SU-DHL-6 (cell line): ENCODE data around the gene BCKDHB.

ENCODE experiments used
- CTCF ChIP-seq: fragments of 200-600 bp; sonication (generic); IDR thresholded peaks from one replicate; pipeline ENCODE4 v1.5.1; 2017; ENCODE audit warnings: antibody characterized with exemption, mild to moderate bottlenecking, low read length, moderate library complexity; ENCODE audit not compliant: insufficient read depth, poor library complexity, severe bottlenecking
- EZH2phosphoT487 ChIP-seq: fragments of 200-600 bp; sonication (generic), shearing (Covaris generic); conservative IDR thresholded peaks from 2 replicates; pipeline ENCODE4 v1.6.1; 2018; ENCODE audit warnings: mild to moderate bottlenecking, antibody characterized with exemption, low read length, moderate library complexity, mixed read lengths

DNA sequence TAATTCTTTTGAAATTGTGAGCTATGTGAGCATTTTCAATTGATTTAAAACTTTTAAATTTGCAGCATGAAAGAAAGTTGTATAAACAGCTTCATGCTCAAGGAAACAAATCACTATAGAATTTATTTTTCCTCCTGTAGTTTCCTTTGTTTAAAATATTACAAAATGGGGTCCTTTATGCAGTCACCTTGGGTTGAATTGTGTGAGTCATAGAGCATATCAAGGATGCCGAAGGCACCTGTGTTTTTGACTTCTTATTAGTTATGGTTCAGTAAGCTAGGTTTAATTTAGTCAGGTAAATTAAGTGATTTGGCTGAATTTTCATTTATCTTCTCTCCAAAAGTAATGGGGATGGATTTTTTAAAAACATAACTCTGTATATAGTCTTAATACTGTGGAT lies 96.8 kb downstream of the BCKDHB start:
- TF ChIP-seq CTCF, result no peak
- no peak for TF ChIP-seq EZH2phosphoT487
